Panc1 (cell line): ENCODE data around the gene PSAP. TPM values are rescaled to one million over a fixed set of nuclear protein-coding genes. Genes with fewer than 3 reads are reported as not detected.

Source experiments
- ATAC-seq: fragments of 200-7000 bp; cut with Tn5 transposase; 2 replicates; pipeline ENCODE4 v1.9.1; 2020; ENCODE audit warnings: mild to moderate bottlenecking, moderate library complexity
- BruUV-seq: library from RNA; stranded (reverse); fragments of 400-500 nt; replicated peaks from 2 replicates; lab custom pipeline; 2021; lab: Mats Ljungman, UMichigan
- CTCF ChIA-PET: fragments of 300-600 bp; sonication (Branson Sonifier 250); formaldehyde crosslinking; loops from one replicate; lab custom pipeline; 2022; ENCODE audit warnings: antibody characterized with exemption; lab: Charles Lee
- POLR2A ChIA-PET: fragments of 300-600 bp; sonication (Branson Sonifier 250); formaldehyde crosslinking; loops from one replicate; lab custom pipeline; 2022; ENCODE audit warnings: antibody characterized with exemption; lab: Charles Lee
- DNase-seq: peaks from one replicate; pipeline ENCODE4 v3.0.0-alpha.2; 2010; ENCODE audit warnings: low read depth, low spot score
- H3K27ac ChIP-seq: 2 replicates; pipeline ENCODE4 v1.5.1; 2011; ENCODE audit warnings: mild to moderate bottlenecking, low read length, inconsistent platforms
- H3K27me3 ChIP-seq: fragments of 200-500 bp; sonication (Bioruptor generic); 2 replicates; pipeline ENCODE4 v1.6.0; 2014; ENCODE audit warnings: low read length, inconsistent platforms; ENCODE audit not compliant: control insufficient read depth, insufficient read depth
- H3K36me3 ChIP-seq: fragments of 200-500 bp; sonication (Bioruptor generic); 2 replicates; pipeline ENCODE4 v1.5.1; 2014; ENCODE audit warnings: inconsistent platforms, mild to moderate bottlenecking, low read length, moderate library complexity; ENCODE audit not compliant: control insufficient read depth, insufficient read depth
- H3K4me1 ChIP-seq: 2 replicates; pipeline ENCODE4 v1.5.1; 2011; ENCODE audit warnings: inconsistent platforms, mild to moderate bottlenecking, low read length, moderate library complexity; ENCODE audit not compliant: control insufficient read depth, insufficient read depth
- H3K4me3 ChIP-seq, 2 experiments: 2 replicates each; pipeline ENCODE4 v1.5.1; 2011 to 2012; ENCODE audit warnings: low read depth in 2 of 2, low read length in 2 of 2, mild to moderate bottlenecking in 2 of 2, inconsistent platforms in 1 of 2, moderate library complexity in 1 of 2
- H3K9me3 ChIP-seq: fragments of 200-500 bp; sonication (Bioruptor generic); 2 replicates; pipeline ENCODE4 v1.5.1; 2014; ENCODE audit warnings: low read depth, mild to moderate bottlenecking, inconsistent platforms, low read length, moderate library complexity; ENCODE audit not compliant: control insufficient read depth, insufficient read depth
- POLR2AphosphoS5 ChIP-seq: IDR thresholded peaks from 2 replicates; pipeline ENCODE4 v1.6.1; 2012; ENCODE audit warnings: mild to moderate bottlenecking, low read depth, low read length, moderate library complexity
- REST ChIP-seq, 2 experiments: IDR thresholded peaks; 2 replicates each; pipeline ENCODE4 v1.6.1; 2011 to 2012; ENCODE audit warnings: low read depth in 2 of 2, control low read depth in 1 of 2, low read length in 1 of 2, mild to moderate bottlenecking in 1 of 2, moderate library complexity in 1 of 2; ENCODE audit not compliant: insufficient read depth in 1 of 2
- SIN3A ChIP-seq: IDR thresholded peaks from 2 replicates; pipeline ENCODE4 v1.6.1; 2012; ENCODE audit warnings: low read depth, mild to moderate bottlenecking, low read length, moderate library complexity, borderline replicate concordance; ENCODE audit not compliant: insufficient read depth
- TCF7L2 ChIP-seq: IDR thresholded peaks from 2 replicates; pipeline ENCODE4 v1.6.1; 2011; ENCODE audit warnings: mild to moderate bottlenecking, low read depth, low read length, inconsistent platforms
- in situ Hi-C: cut with HindIII; loops from 2 replicates; pipeline ENCODE4 v1.10.0; 2016; ENCODE audit warnings: low sequenced_read_pairs, low pct_unique_long_range_greater_than_20kb
- intact Hi-C: fragments of 100-400 bp; cut with micrococcal nuclease; formaldehyde crosslinking; loops from one replicate; pipeline ENCODE4 v1.10.0; 2022; ENCODE audit not compliant: unreplicated experiment
- total RNA-seq: library from RNA; stranded (reverse); gene quantifications from one replicate; pipeline ENCODE4 v1.2.1, GENCODE V29; 2021; ENCODE audit not compliant: unreplicated experiment
- TF ChIP-seq, protein P1 (sequence below): fragments of 450-650 bp; IDR thresholded peaks from 2 replicates; pipeline ENCODE4 v1.5.1; 2017; ENCODE audit warnings: mild to moderate bottlenecking

Gene PSAP
- total RNA-seq, 1 experiment from 2014 or later = 3,649 TPM

DNA sequence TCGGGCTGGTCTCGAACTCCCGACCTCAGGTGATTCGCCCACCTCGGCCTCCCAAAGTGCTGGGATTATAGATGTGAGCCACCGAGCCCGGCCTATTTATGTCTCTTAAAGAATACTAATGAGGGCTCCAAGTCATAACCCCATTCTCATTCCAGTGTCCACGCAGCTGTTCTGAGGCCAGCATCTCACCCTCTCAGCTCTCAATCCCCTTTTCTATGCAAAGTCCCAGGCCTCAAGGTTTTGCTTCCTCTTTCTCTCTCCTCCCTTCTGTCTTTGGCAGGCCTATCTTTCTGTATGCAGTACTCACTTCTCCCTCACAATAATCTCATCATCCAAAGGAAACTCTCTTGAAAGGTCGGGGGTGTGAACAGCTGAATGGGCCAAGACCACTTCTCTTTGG, 49.7 kb downstream of the PSAP start:
- TF ChIP-seq, protein P1, sequence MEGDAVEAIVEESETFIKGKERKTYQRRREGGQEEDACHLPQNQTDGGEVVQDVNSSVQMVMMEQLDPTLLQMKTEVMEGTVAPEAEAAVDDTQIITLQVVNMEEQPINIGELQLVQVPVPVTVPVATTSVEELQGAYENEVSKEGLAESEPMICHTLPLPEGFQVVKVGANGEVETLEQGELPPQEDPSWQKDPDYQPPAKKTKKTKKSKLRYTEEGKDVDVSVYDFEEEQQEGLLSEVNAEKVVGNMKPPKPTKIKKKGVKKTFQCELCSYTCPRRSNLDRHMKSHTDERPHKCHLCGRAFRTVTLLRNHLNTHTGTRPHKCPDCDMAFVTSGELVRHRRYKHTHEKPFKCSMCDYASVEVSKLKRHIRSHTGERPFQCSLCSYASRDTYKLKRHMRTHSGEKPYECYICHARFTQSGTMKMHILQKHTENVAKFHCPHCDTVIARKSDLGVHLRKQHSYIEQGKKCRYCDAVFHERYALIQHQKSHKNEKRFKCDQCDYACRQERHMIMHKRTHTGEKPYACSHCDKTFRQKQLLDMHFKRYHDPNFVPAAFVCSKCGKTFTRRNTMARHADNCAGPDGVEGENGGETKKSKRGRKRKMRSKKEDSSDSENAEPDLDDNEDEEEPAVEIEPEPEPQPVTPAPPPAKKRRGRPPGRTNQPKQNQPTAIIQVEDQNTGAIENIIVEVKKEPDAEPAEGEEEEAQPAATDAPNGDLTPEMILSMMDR = no peak
- TF ChIP-seq POLR2AphosphoS5 = no peak
- no peak for TF ChIP-seq TCF7L2
- no peak for TF ChIP-seq SIN3A
- TF ChIP-seq REST (IDR thresholded peaks at IDR 0.05; ENCODE audit: insufficient read depth in 1 of 2, low read depth in 2 of 2, low read length in 1 of 2) = no peak
- CTCF ChIA-PET = no interaction called here
- in situ Hi-C loops = no loop called here
- POLR2A ChIA-PET = no interaction called here
- intact Hi-C loops = no loop called here
- Histone ChIP-seq H3K9me3 (no peaks in the 10 kb centered on the region), H3K27ac (no peak overlapping the region), H3K27me3 (no peaks in the 10 kb centered on the region), H3K36me3 (no peaks in the 10 kb centered on the region), H3K4me3 (no peak overlapping the region), H3K4me1 (no peaks in the 10 kb centered on the region; the same call in 1 of the 2 replicates)
- DNase-seq (no peak), ATAC-seq (no peak)
- no TSS peak for BruUV-seq

DNA sequence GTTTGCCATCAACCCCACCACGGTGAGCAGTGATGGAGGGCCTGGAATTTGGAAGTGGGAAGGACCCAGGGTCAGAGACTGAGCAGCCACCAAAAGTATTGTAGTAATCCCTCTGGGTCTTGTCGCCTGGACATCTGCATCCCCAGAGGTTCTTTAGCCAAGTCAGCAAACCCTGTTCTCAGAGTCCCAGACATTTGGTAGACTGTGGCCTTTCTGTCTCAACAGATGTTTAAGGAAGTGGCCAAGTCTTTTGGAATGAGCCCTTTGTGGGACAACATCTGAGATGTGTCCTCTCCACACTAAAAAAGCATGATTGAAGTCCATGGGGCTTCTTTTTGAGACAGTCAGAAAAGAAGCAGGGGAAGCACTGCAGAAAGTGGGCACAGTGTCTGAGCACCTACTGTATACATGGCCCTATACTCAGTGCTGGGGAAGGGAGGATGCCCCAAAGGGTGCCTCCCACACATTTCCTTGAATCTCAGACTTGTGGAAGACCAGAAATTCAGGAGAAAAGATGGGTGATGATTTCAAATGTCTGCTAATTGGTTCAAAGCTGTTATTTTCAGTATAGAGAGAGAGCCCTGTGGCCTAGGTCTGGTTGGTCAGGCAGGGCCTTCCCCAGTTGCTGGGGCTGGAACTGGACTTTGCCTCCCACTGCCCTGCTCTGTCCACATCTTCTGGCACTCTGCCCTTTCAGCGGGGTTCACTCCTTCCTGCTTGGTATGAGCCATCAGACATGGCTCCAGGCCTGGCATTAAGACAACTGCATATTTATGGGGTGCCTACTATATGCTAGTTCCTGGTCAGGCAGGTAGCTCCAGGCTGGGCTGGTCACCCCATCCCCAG, 51.2 kb downstream of the PSAP start:
- POLR2A ChIA-PET = no interaction called here
- DNase-seq (no peak), ATAC-seq (no peak)
- in situ Hi-C loops (no loop called here), intact Hi-C loops (no loop called here)
- H3K9me3 ChIP-seq = no peaks in the 10 kb centered on the region
- BruUV-seq = no TSS peak
- no peak overlapping the region for H3K27ac ChIP-seq
- no peaks in the 10 kb centered on the region for H3K4me1 ChIP-seq
- H3K36me3 ChIP-seq = no peaks in the 10 kb centered on the region
- no peak overlapping the region for H3K4me3 ChIP-seq
- CTCF ChIA-PET = no interaction called here
- H3K27me3 ChIP-seq = no peaks in the 10 kb centered on the region
- no peak for TF ChIP-seq REST (IDR thresholded peaks at IDR 0.05; ENCODE audit: insufficient read depth in 1 of 2, low read depth in 2 of 2, low read length in 1 of 2)
- no peak for TF ChIP-seq TCF7L2
- TF ChIP-seq SIN3A = no peak
- TF ChIP-seq POLR2AphosphoS5 = no peak
